ENCODE data around the gene FBXO41.

The FBXO41 gene

DNA sequence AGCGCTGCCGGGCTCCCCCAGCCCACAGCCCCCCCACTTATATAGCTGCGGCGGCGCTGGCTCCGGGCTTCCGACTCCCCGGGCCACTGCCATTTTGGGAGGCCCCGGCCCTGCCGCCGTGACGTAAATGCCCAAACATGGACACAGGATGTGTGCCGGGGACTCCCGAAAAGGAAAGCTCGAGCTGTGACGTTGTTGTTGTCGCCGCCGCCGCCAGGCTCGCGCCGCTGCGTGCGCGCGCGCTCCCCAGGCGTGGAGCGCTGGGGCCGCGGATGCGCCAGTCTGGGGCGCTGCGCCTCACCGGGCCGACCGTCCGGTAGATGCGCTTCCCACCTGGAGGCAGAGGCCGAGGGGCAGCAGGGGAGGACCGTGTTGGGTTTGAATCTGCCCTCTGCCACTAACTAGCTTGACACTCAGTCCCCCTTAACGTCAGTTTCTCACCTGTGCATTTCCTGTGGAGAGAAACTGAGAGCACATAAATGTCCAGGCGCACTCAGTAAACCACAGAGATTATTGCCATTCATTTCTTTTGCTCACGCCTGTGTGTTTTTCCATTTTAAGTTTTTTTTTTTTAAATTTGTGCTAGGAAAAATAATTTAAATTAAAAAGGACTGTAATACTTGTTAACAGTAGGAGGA is 9.4 kb upstream of the FBXO41 start, which contains the start of gene EGR4:
Gene EGR4 (minus strand): TSS at position 15 of the 638 bp plus-strand sequence. CDS start 231 bp downstream, outside the sequence.
- DNase-seq (ENCODE audit: low read depth in 1 of 2, low spot score in 1 of 2), result peak; percentile 92 to 98
- in situ Hi-C loops (cut with HindIII; ENCODE audit: low pct_unique_long_range_greater_than_20kb, low sequenced_read_pairs), result no loop called here
- no peak for TF ChIP-seq JUND (IDR thresholded peaks at IDR 0.05; ENCODE audit: low read depth)

DNA sequence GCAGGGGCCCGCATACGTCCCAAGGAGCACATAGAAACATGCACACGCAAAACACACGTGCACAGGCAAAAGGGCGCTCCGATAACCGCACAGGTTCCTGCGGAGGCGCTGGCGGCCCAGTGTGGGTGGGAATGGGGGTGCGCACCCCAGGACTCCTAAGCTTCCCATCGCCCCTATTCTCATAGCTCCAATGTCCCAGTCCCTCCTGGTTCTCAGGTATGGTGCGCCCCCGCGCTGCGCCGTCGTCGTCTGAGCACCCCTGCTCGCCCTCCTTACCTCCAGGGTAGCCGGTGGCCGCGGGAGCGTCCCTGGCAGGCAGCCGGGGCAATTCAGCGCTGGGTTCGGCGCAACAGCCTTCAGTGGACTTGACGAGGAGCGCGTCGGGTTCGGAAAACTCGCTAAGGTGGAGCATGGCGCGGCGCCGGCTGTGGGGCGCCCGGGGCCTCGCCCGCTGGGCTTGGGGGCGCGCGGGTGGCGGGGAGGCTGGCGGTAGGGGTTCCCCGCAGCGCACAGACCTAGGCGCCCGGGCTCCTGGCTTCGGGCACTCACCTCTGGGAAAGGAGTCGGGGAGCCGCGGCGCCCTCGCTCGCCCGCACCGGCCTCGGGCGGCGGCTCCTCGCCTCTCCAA is 8.7 kb upstream of the FBXO41 start:
- no peak for DNase-seq (ENCODE audit: low read depth in 1 of 2, low spot score in 1 of 2)
- TF ChIP-seq JUND (IDR thresholded peaks at IDR 0.05; ENCODE audit: low read depth), result no peak
- in situ Hi-C loops (cut with HindIII; ENCODE audit: low pct_unique_long_range_greater_than_20kb, low sequenced_read_pairs), result no loop called here

DNA sequence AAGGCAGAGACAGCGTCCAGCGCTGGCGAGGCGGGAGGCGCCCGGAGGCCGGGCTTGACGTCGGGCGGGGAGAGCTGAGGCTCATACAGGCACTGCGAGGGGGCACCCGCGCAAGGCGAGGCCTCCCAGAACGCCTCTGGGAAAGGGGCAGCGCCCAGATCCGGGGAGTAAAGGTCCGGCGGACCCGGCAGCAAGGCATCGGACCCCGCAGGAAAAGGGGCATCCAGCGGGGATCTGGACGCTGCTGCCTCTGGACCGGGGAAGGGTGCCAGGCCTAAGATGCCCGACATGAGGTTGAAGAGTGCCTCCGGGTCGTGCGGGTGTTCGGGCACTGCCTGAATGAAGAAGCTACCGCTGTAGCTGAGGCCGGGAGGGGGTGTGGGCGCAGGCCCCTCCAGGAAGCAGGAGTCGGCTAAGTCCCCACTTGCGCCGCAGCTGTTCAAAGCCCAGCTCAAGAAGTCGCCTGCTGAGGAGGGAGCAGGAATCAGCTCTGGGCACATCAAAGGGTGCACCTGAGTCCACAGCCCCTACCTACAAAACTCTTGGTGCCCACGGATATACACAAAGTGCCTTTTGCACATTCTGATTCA is 8.1 kb upstream of the FBXO41 start:
- no peak for DNase-seq (ENCODE audit: low read depth in 1 of 2, low spot score in 1 of 2)
- in situ Hi-C loops (cut with HindIII; ENCODE audit: low pct_unique_long_range_greater_than_20kb, low sequenced_read_pairs), result no loop called here
- no peak for TF ChIP-seq JUND (IDR thresholded peaks at IDR 0.05; ENCODE audit: low read depth)

DNA sequence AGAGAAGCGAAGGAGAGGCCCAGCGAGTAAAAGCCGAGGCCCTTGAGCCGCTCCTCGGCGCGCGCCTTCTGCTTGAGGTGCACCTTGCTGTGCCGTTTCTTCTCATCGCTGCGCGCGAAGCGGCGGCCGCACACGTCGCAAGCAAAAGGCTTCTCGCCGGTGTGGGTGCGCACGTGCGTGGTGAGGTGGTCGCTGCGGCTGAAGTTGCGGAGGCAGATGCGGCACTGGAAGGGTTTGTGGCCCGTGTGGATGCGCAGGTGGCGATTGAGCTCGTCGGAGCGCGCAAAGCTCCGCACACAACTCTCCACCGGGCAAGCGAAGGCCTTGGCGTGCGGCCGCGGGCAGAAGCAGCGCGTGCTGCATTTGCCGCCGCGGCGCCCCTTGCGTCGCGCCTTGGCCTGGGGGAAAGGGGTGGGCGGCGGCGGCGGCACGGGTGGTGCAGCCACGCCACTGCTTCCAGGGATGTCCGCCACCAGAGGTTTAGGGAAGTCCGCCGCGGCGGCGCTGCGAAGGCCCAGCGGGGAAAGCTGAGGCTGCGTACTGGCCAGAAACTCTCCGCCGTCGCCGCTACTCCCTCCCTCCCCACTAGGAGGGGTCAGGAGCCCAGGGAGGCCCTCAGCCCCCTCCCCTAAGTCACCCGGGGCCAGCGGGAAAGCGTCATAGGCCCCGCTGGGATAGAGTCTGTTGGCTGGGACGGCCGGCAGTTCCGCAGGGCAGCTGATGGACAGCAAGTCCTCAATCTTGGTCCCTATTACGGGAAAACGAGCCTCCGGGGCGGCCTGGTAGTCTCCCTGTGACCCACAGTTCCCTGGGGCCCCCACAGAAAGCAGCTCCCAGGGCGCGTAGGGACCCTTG is 7.4 kb upstream of the FBXO41 start:
- no peak for TF ChIP-seq JUND (IDR thresholded peaks at IDR 0.05; ENCODE audit: low read depth)
- DNase-seq (ENCODE audit: low read depth in 1 of 2, low spot score in 1 of 2), result no peak
- in situ Hi-C loops (cut with HindIII; ENCODE audit: low pct_unique_long_range_greater_than_20kb, low sequenced_read_pairs), result no loop called here

DNA sequence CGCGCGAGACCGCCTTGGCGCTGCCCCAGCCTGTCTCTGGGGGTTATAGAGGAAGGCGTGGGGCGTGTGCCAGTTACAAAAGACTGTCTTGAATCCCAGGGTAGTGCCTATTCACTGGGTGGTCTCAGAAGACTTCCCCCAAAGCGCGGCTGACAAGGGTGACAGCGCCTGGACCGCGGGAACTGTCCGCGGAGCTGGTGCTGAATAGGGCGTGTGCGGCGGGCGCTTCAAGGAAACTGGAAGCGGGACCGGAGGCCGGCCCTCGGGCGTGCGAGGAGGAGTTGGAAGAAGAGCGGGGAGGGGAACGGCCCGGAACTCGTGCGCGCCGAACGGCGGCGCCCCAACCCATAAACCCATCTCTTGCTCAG is 6.8 kb upstream of the FBXO41 start:
- DNase-seq (ENCODE audit: low read depth in 1 of 2, low spot score in 1 of 2), result peak; percentile 48 to 64
- no peak for TF ChIP-seq JUND (IDR thresholded peaks at IDR 0.05; ENCODE audit: low read depth)

DNA sequence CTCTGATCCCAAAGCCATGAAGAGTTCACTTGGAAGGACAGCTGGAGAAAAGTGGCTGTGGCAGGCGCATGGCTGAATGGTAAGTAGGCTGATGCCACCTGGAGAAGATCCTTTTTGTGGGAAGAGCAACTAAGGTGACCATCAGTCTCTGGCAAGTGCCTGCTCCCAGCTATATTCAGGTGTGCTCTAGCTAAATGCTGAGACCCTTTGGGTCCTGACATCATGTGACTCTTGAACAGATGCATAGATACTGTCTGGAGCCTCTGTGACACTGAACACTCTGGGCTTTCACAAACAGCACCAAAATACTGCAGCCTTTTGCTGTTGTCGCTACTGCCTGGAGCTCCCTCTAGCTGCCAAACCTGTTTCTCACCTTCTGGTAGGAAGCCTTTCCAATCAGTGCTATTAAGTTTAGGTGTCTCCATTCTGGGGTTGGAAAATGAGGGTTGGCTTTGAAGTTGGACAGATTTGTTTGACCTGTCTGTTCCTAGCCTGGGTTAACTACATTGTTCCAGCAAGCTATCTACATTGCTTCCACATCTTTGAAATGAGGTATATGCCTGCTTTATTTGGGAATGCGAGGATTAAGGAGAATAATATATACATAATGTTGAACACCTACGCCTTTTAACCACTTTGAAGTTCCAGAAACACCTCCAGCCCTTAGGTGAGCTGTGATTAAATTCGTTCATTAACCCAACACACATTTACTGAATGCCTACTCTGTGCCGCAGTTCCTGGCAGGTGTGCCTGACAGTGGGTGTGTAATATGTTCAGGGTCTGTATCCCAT is 6.0 kb upstream of the FBXO41 start:
- in situ Hi-C loops (cut with HindIII; ENCODE audit: low pct_unique_long_range_greater_than_20kb, low sequenced_read_pairs), result no loop called here
- peak; percentile 56 to 73 for DNase-seq (ENCODE audit: low read depth in 1 of 2, low spot score in 1 of 2)
- TF ChIP-seq JUND (IDR thresholded peaks at IDR 0.05; ENCODE audit: low read depth), result no peak

More for the DNA sequence above, 6.8 kb upstream of the FBXO41 start:
- in situ Hi-C loops (cut with HindIII; ENCODE audit: low pct_unique_long_range_greater_than_20kb, low sequenced_read_pairs), result no loop called here

DNA sequence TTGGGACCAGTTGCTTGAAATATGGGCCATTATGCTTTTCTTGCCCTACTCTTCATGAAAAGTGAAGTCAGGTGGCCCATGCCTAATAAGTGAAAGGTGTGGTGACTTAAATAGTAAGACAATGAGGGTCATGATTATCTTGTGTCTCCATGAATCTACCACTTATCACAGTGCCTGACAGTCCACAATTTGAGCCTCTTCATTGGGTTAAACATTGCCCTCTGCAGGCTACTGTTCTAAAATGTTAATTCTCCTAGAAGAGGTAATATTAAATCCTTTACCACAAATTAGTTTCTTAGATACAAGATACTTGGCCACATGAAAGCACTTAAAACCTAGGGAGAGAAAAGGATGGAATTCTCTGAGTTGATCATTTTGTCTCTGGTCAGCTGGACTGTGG is 5.0 kb upstream of the FBXO41 start:
- in situ Hi-C loops (cut with HindIII; ENCODE audit: low pct_unique_long_range_greater_than_20kb, low sequenced_read_pairs), result no loop called here
- TF ChIP-seq JUND (IDR thresholded peaks at IDR 0.05; ENCODE audit: low read depth), result no peak
- DNase-seq (ENCODE audit: low read depth in 1 of 2, low spot score in 1 of 2), result no peak

DNA sequence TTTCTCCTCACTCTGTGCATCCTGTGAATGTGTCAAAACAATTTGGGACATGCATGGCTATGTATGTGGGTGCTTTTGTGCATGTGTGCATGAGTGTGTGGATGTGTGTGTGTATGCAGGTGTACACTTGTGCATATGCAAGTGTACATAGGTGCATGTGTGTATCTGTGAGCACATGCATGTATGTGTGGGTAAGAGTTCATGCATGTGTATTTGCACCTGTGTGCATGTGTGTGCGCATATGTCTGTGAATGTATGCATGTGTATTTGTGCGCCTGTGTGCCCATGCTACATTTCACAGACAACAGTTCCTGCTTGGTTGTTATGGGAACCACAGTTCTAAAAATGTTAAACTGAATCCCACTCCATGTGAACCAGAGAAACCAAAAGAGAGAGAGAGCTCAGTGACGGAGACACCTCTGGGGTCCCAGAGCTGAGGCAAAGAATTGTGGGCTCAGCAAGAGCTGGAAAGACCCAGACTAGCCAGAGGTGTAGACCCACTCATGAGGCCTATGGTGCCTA is 1.9 kb upstream of the FBXO41 start:
- no peak for TF ChIP-seq JUND (IDR thresholded peaks at IDR 0.05; ENCODE audit: low read depth)
- no peak for DNase-seq (ENCODE audit: low read depth in 1 of 2, low spot score in 1 of 2)
- in situ Hi-C loops (cut with HindIII; ENCODE audit: low pct_unique_long_range_greater_than_20kb, low sequenced_read_pairs), result no loop called here

DNA sequence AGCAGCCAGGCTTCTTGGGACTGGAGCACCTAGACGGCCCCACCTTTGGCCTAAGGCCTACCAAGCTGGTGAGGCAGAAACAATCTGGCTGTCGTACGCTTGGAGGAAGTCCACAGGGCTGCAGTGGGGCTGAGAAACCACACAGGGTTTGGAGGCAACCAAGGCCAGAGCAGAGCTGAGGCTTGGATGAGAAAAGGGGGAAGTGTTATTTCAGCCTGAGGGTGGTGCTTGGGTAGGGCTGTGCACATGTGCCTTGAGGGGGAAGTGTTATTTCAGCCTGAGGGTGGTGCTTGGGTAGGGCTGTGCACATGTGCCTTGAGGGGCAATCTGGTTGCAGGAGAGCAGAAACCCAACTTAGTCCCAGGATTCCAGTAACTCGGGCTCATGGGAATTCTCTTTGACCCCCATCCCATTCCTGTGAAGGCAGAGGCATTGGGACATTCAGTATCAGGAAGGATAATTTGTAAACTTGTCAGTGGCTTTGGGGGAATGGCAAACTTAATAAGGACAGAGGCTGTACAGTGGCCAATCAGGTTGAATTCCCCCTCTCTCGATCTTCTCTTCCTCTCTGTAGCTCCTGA is 971 bp upstream of the FBXO41 start:
- no peak for DNase-seq (ENCODE audit: low read depth in 1 of 2, low spot score in 1 of 2)
- in situ Hi-C loops (cut with HindIII; ENCODE audit: low pct_unique_long_range_greater_than_20kb, low sequenced_read_pairs), result no loop called here
- no peak for TF ChIP-seq JUND (IDR thresholded peaks at IDR 0.05; ENCODE audit: low read depth)

DNA sequence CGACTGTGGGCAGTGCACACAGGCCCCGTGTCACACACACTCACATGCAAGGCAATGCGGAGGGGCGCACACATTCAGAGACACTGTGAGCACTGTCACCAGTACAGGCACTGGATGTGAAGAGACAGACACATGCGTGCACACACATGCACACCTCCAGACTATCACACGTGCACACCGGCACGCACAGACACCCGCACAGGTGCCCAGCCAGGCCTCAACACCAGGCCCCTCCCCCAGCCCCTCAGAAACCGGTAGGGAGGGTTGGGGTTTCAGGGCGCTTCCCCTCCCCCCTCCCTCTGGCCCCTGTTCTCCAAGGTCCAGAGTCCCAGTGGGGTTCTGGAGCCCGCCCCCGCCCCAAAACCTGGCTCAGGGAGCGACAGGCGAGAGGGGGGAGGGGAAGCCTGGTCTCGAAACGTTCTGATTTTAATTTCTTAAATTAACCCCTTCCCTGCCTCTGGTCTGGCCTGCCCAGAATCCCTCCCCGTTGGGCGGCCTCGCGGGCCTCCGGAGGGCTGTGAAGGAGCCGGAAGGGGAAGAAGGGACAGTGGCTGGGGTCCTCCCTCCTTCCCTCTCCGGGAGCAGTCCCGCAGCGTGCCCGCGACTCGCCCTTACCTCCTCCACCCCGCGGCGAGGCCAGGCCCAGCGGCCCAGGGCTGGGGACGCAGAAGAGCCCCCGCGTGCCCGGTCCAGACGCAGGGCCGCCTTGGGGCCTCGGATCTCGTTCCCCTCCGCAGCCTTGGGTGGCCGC is 558 bp downstream of the FBXO41 start:
- no peak for DNase-seq (ENCODE audit: low read depth in 1 of 2, low spot score in 1 of 2)
- in situ Hi-C loops (cut with HindIII; ENCODE audit: low pct_unique_long_range_greater_than_20kb, low sequenced_read_pairs), result no loop called here
- no peak for TF ChIP-seq JUND (IDR thresholded peaks at IDR 0.05; ENCODE audit: low read depth)
